ENCODE data around the gene EML5. TPM values are rescaled to one million over a fixed set of nuclear protein-coding genes. Genes with fewer than 3 reads are reported as not detected.

The EML5 gene
- total and polyA plus RNA-seq, 2 donors (not counting 1 experiment from before 2014, with no cell fraction given): 0.10 to 0.66 TPM

DNA sequence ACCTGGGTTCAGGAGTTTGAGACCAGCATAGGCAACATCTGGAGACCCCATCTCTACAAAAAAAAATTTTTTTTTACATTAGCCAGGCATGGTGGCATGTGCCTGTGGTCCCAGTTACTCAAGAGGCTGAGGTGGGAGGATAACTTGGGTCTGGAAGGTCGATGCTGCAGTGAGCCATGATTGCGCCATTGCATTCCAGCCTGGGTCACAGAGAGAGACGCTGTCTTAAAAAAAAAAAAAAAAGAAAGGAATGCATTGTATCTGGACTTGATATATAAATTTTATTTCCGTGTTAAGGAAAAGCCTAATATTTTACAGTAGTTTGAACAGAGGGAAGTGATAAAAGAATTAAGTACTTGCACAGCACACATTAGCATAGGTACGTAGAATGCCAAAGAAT is 132.7 kb downstream of the EML5 start:
- peak; percentile 3 to 14 for DNase-seq (ENCODE audit: low read depth in 2 of 2)

DNA sequence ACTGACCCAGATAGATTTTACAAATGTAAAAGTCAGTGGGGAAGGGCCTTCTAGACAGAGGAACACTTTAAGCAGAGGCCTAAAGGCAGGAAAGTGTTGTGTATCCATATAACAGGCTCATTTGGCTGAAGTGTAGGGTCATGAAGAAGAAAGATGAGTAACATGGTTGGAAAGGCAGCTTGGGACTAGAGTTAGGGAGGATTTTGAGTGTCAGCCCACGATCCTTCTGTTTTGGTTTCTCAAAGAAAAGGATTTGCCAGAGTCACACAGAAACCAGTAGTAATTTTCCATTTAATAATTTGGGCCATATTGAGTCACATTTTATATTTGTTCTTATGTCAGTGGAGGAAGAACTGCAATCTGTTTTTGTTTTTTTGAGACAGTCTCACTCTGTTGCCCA is 153.5 kb downstream of the EML5 start:
- no peak overlapping the region for H3K27ac ChIP-seq (ENCODE audit: insufficient read depth, low read length)
- no peaks in the 10 kb centered on the region for H3K36me3 ChIP-seq (ENCODE audit: control insufficient read depth, insufficient read depth, low read length)
- H3K4me1 ChIP-seq (ENCODE audit: control insufficient read depth, extremely low read depth, insufficient read depth, low read length): no peaks in the 10 kb centered on the region
- H2AFZ ChIP-seq (ENCODE audit: low read length): no peak overlapping the region
- H3K9me3 ChIP-seq (ENCODE audit: control insufficient read depth, insufficient read depth, low read depth, low read length): no peaks in the 10 kb centered on the region
- DNase-seq (ENCODE audit: low read depth in 2 of 2): no peak
- H3K4me2 ChIP-seq (ENCODE audit: extremely low read depth, insufficient read depth, low read length): no peak overlapping the region
- H3K4me3 ChIP-seq (replicated peaks in 1 of 4; ENCODE audit: control extremely low read depth in 1 of 4, insufficient read depth in 1 of 4, low read depth in 3 of 4, low read length in 4 of 4): no peak overlapping the region
- no peaks in the 10 kb centered on the region for H4K20me1 ChIP-seq (ENCODE audit: control insufficient read depth, extremely low read depth, insufficient read depth, low read length)
- TF ChIP-seq EZH2 (IDR thresholded peaks at IDR 0.05; ENCODE audit: low read length, missing control alignments): no peak
- TF ChIP-seq, protein P1, sequence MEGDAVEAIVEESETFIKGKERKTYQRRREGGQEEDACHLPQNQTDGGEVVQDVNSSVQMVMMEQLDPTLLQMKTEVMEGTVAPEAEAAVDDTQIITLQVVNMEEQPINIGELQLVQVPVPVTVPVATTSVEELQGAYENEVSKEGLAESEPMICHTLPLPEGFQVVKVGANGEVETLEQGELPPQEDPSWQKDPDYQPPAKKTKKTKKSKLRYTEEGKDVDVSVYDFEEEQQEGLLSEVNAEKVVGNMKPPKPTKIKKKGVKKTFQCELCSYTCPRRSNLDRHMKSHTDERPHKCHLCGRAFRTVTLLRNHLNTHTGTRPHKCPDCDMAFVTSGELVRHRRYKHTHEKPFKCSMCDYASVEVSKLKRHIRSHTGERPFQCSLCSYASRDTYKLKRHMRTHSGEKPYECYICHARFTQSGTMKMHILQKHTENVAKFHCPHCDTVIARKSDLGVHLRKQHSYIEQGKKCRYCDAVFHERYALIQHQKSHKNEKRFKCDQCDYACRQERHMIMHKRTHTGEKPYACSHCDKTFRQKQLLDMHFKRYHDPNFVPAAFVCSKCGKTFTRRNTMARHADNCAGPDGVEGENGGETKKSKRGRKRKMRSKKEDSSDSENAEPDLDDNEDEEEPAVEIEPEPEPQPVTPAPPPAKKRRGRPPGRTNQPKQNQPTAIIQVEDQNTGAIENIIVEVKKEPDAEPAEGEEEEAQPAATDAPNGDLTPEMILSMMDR (conservative IDR thresholded peaks at IDR 0.05 in 1 of 2, IDR thresholded peaks at IDR 0.05 in 1 of 2; ENCODE audit: low read depth in 1 of 2, low read length in 2 of 2): no peak
- H3K27me3 ChIP-seq (ENCODE audit: control insufficient read depth, insufficient read depth, low read length): no peaks in the 10 kb centered on the region
- H3K9ac ChIP-seq (ENCODE audit: insufficient read depth, low read length): no peak overlapping the region
- no peaks in the 10 kb centered on the region for H3K79me2 ChIP-seq (ENCODE audit: control insufficient read depth, insufficient read depth, low read length)

More for the DNA sequence above, 132.7 kb downstream of the EML5 start:
- Histone ChIP-seq H3K27ac (ENCODE audit: insufficient read depth, low read length) (no peak overlapping the region), H3K36me3 (ENCODE audit: control insufficient read depth, insufficient read depth, low read length) (no peaks in the 10 kb centered on the region), H3K9me3 (ENCODE audit: control insufficient read depth, insufficient read depth, low read depth, low read length) (no peaks in the 10 kb centered on the region), H3K27me3 (ENCODE audit: control insufficient read depth, insufficient read depth, low read length) (no peaks in the 10 kb centered on the region), H3K4me3 (replicated peaks in 1 of 4; ENCODE audit: control extremely low read depth in 1 of 4, insufficient read depth in 1 of 4, low read depth in 3 of 4, low read length in 4 of 4) (no peak overlapping the region), H3K4me2 (ENCODE audit: extremely low read depth, insufficient read depth, low read length) (no peak overlapping the region), H3K4me1 (ENCODE audit: control insufficient read depth, extremely low read depth, insufficient read depth, low read length) (no peaks in the 10 kb centered on the region), H2AFZ (ENCODE audit: low read length) (no peak overlapping the region), H4K20me1 (ENCODE audit: control insufficient read depth, extremely low read depth, insufficient read depth, low read length) (no peaks in the 10 kb centered on the region), H3K9ac (ENCODE audit: insufficient read depth, low read length) (no peak overlapping the region), H3K79me2 (ENCODE audit: control insufficient read depth, insufficient read depth, low read length) (no peaks in the 10 kb centered on the region)
- TF ChIP-seq, protein P1 (conservative IDR thresholded peaks at IDR 0.05 in 1 of 2, IDR thresholded peaks at IDR 0.05 in 1 of 2; ENCODE audit: low read depth in 1 of 2, low read length in 2 of 2): no peak
- TF ChIP-seq EZH2 (IDR thresholded peaks at IDR 0.05; ENCODE audit: low read length, missing control alignments): no peak

DNA sequence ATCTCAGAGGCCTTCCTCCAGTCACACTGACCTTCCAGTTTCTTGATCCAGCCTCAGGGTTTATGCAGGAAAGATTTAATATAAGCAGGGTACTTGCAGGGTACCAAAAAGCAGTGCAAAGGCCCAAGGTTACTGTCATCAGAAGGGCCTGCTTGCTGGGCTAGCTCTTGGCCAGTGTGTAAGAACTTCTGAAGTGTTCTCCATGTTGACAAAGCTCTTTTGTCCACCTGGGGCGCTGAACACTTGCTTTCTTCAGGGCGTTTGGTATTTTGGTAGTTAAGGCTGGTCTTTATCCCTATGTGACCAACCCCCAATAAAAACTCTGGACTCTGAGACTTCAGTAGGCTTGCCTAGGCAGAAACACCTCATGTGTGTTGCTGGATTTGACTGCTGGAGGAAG is 160.2 kb downstream of the EML5 start:
- no peak overlapping the region for H2AFZ ChIP-seq (ENCODE audit: low read length)
- no peak for DNase-seq (ENCODE audit: low read depth in 2 of 2)
- H3K36me3 ChIP-seq (ENCODE audit: control insufficient read depth, insufficient read depth, low read length): no peaks in the 10 kb centered on the region
- H3K27me3 ChIP-seq (ENCODE audit: control insufficient read depth, insufficient read depth, low read length): no peaks in the 10 kb centered on the region
- no peaks in the 10 kb centered on the region for H4K20me1 ChIP-seq (ENCODE audit: control insufficient read depth, extremely low read depth, insufficient read depth, low read length)
- H3K79me2 ChIP-seq (ENCODE audit: control insufficient read depth, insufficient read depth, low read length): no peaks in the 10 kb centered on the region
- H3K9ac ChIP-seq (ENCODE audit: insufficient read depth, low read length): no peak overlapping the region
- no peak overlapping the region for H3K27ac ChIP-seq (ENCODE audit: insufficient read depth, low read length)
- no peaks in the 10 kb centered on the region for H3K4me1 ChIP-seq (ENCODE audit: control insufficient read depth, extremely low read depth, insufficient read depth, low read length)
- H3K4me2 ChIP-seq (ENCODE audit: extremely low read depth, insufficient read depth, low read length): no peak overlapping the region
- TF ChIP-seq EZH2 (IDR thresholded peaks at IDR 0.05; ENCODE audit: low read length, missing control alignments): no peak
- TF ChIP-seq, protein P1 (conservative IDR thresholded peaks at IDR 0.05 in 1 of 2, IDR thresholded peaks at IDR 0.05 in 1 of 2; ENCODE audit: low read depth in 1 of 2, low read length in 2 of 2): no peak
- no peaks in the 10 kb centered on the region for H3K9me3 ChIP-seq (ENCODE audit: control insufficient read depth, insufficient read depth, low read depth, low read length)
- H3K4me3 ChIP-seq (replicated peaks in 1 of 4; ENCODE audit: control extremely low read depth in 1 of 4, insufficient read depth in 1 of 4, low read depth in 3 of 4, low read length in 4 of 4): no peak overlapping the region
